Measurements from ENCODE around the gene KLF2.

DNA sequence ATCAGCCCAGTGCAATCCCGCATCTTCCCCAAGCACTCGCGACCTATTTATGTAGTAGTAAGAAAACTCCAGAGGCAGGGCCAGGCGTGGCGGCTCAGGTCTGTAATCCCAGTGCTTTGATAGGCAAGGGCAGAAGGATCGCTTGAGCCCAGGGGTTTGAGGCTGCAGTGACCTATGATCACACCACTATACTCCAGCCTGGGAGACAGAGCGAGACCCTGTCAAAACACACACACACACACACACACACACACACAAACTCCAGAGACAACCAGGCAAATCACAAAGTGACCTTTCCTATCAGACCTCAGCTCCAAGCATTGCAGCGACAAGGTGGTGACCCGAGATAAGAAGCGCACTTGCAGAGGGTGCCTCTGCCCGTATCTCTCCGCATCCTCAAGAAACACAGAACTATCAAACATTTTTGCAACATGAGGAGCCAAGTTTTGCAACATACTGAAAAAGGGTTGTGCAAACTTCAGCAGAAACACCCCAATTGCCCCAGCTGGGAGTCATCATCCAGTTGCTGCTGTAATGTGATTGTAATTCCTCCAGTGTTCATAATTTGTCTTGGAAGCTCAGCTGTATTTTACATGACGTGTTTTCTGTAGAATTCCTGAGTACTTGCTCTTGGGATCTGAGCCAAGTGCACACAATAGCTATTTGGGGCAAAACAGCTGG lies 8.7 kb upstream of the KLF2 start:
- TF ChIP-seq, protein P1, sequence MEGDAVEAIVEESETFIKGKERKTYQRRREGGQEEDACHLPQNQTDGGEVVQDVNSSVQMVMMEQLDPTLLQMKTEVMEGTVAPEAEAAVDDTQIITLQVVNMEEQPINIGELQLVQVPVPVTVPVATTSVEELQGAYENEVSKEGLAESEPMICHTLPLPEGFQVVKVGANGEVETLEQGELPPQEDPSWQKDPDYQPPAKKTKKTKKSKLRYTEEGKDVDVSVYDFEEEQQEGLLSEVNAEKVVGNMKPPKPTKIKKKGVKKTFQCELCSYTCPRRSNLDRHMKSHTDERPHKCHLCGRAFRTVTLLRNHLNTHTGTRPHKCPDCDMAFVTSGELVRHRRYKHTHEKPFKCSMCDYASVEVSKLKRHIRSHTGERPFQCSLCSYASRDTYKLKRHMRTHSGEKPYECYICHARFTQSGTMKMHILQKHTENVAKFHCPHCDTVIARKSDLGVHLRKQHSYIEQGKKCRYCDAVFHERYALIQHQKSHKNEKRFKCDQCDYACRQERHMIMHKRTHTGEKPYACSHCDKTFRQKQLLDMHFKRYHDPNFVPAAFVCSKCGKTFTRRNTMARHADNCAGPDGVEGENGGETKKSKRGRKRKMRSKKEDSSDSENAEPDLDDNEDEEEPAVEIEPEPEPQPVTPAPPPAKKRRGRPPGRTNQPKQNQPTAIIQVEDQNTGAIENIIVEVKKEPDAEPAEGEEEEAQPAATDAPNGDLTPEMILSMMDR (IDR thresholded peaks at IDR 0.05) = no peak
- TF ChIP-seq POLR2A (IDR thresholded peaks at IDR 0.05; ENCODE audit: low read depth) (no peak), EP300 (IDR thresholded peaks at IDR 0.05) (peak; percentile 28)
